Prostate gland (tissue), 2 donors: ENCODE results near the gene BCL11A. TPM values are rescaled to one million over a fixed set of nuclear protein-coding genes. Genes with fewer than 3 reads are reported as not detected.

Source experiments
- DNase-seq: peaks from one replicate; pipeline ENCODE4 v3.0.0-alpha.2; 2019; ENCODE audit warnings: low spot score
- H3K27ac ChIP-seq, 2 donors: fragments of 200-600 bp; sonication (generic); 2 replicates each; pipeline ENCODE4 v1.5.1; 2017 to 2019
- H3K27me3 ChIP-seq: fragments of 200-600 bp; sonication (generic); replicated peaks from 2 replicates; pipeline ENCODE4 v1.5.1; 2019; ENCODE audit not compliant: insufficient read depth
- H3K36me3 ChIP-seq, 2 donors: fragments of 200-600 bp; sonication (generic); 1 replicate in 1 of 2; 2 replicates in 1 of 2; pipeline versions ENCODE4 v1.5.1 to v1.8.1; 2017 to 2019
- H3K4me1 ChIP-seq: fragments of 200-600 bp; sonication (generic); replicated peaks from 2 replicates; pipeline ENCODE4 v1.5.1; 2019
- H3K4me3 ChIP-seq, 2 donors: fragments of 200-600 bp; sonication (generic); 2 replicates each; pipeline ENCODE4 v1.5.1; 2017 to 2019
- H3K9me3 ChIP-seq: fragments of 200-600 bp; sonication (generic); 2 replicates; pipeline ENCODE4 v1.5.1; 2017
- POLR2A ChIP-seq: fragments of 450-650 bp; IDR thresholded peaks from one replicate; pipeline ENCODE4 v1.6.1; 2016; ENCODE audit warnings: antibody characterized with exemption, mild to moderate bottlenecking
- POLR2AphosphoS5 ChIP-seq: sonication (generic); formaldehyde crosslinking; IDR thresholded peaks from one replicate; pipeline ENCODE4 v1.6.1; 2017; ENCODE audit warnings: antibody characterized with exemption
- WGBS: methylation state at CpG from one replicate; pipeline ENCODE4 v1.1.5; 2018; 5-methylcytosine and 5-hydroxymethylcytosine counted together
- intact Hi-C: fragments of 100-400 bp; cut with DNase I; formaldehyde crosslinking; loops from one replicate; pipeline ENCODE4 v1.14.2; 2022
- total RNA-seq, 2 donors: library from RNA; depleted of rRNA; stranded (reverse); fragments of >200 nt; gene quantifications; one replicate each; pipeline ENCODE4 v1.1.0, GENCODE V29; 2016
- TF ChIP-seq, protein P1 (sequence below), 4 experiments: fragments of 200-600 bp in 2 of 4; fragments of 450-650 bp in 2 of 4; sonication (generic) in 2 of 4; IDR thresholded peaks; 1 replicate in 3 of 4; 2 replicates in 1 of 4; pipeline ENCODE4 v1.5.1; 2016 to 2019; ENCODE audit warnings: antibody characterized with exemption in 4 of 4, mild to moderate bottlenecking in 2 of 4, moderate library complexity in 2 of 4

Gene BCL11A
- total RNA-seq, 2 donors from 2014 or later, result 14.6 to 22.2 TPM

DNA sequence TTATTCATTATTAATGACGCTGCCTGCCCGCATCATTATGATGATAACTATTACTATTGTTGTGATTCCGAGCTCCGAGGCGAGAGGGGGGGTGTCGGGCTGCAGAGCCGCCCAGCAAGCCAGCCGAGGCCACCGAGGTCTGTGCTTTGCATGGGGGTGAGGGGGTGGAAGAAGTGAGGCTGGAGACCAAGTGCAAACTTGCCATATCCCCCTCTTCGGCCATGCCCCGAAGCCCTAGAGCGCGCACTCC, 3.6 kb downstream of the BCL11A start:
- 0% methylated on average over 13 of the region's 13 CpGs for WGBS
- TF ChIP-seq POLR2AphosphoS5 (no peak), POLR2A (no peak)
- TF ChIP-seq, protein P1, sequence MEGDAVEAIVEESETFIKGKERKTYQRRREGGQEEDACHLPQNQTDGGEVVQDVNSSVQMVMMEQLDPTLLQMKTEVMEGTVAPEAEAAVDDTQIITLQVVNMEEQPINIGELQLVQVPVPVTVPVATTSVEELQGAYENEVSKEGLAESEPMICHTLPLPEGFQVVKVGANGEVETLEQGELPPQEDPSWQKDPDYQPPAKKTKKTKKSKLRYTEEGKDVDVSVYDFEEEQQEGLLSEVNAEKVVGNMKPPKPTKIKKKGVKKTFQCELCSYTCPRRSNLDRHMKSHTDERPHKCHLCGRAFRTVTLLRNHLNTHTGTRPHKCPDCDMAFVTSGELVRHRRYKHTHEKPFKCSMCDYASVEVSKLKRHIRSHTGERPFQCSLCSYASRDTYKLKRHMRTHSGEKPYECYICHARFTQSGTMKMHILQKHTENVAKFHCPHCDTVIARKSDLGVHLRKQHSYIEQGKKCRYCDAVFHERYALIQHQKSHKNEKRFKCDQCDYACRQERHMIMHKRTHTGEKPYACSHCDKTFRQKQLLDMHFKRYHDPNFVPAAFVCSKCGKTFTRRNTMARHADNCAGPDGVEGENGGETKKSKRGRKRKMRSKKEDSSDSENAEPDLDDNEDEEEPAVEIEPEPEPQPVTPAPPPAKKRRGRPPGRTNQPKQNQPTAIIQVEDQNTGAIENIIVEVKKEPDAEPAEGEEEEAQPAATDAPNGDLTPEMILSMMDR (IDR thresholded peaks at IDR 0.05), result no peak
- no peaks in the 10 kb centered on the region for H3K4me1 ChIP-seq
- no peak for DNase-seq
- H3K27me3 ChIP-seq, result no peaks in the 10 kb centered on the region
- H3K36me3 ChIP-seq, result no peaks in the 10 kb centered on the region
- H3K9me3 ChIP-seq, result no peaks in the 10 kb centered on the region
- peak overlapping the region; percentile 53 to 61 for H3K4me3 ChIP-seq
- intact Hi-C loops, result no loop called here
- H3K27ac ChIP-seq, result peak overlapping the region; percentile 81 to 82

DNA sequence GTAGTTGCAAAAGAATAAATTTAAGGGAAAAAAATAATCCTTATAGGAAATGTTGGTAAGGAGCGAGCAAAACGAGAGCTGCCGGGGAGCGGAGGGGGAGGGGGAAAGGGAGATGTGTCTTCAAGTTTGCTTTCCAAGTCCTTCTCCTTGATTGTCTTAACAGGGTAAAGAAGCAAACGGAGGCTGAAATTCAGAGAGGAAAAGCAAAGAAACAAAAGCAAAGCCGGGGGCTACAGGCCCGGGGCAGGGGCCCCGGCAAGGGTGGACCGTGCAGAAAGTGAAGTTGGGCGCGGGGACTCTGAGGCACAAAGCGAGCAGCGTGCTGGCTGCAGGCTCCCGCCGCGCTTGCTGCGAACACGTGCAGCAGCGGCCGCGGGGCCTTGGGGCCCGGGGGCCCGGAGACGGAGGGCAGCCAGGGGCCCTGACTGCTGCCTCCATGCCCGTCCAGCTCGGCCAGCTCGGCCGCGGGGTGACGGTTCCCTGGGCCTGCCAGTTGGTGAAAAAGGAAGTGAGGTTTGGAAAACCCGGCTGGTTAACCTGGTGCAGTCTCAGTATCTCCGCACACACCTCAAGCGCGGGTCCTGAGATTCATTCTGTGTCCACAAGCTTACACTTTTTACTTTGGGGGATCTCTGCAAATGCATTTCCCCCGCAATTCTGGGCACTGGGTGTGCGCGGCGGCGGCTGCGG, 4.1 kb downstream of the BCL11A start:
- no peaks in the 10 kb centered on the region for H3K9me3 ChIP-seq
- peak overlapping the region; percentile 81 to 82 for H3K27ac ChIP-seq
- intact Hi-C loops, result no loop called here
- H3K4me1 ChIP-seq, result no peaks in the 10 kb centered on the region
- no peak for TF ChIP-seq POLR2A
- TF ChIP-seq POLR2AphosphoS5, result peak; percentile 7
- DNase-seq, result peak; percentile 34
- WGBS, result 3% methylated on average over 40 of the region's 40 CpGs
- no peaks in the 10 kb centered on the region for H3K27me3 ChIP-seq
- no peaks in the 10 kb centered on the region for H3K36me3 ChIP-seq
- H3K4me3 ChIP-seq, result peak overlapping the region; percentile 53 to 61

DNA sequence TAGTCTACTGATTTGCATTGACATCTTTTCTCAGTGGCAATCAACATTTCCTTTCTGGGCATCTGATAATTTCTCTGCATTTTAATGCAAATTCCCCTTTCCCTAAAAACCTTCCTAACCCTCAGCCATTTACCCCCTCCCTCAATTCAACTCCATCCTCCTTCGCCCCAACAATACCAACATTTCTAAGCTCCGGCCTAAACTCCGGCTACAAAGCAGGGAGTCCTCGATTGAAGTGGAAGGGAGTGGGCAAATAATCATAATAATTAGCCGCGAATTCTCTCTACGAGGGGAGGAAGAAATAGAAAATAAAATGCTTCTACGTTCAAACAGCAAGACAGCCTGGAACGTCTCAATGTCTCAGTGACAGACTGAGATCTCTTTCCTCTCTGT, 4.6 kb downstream of the BCL11A start:
- Histone ChIP-seq H3K27ac (peak overlapping the region; percentile 81 to 82), H3K27me3 (no peaks in the 10 kb centered on the region), H3K36me3 (no peaks in the 10 kb centered on the region), H3K9me3 (no peaks in the 10 kb centered on the region), H3K4me1 (no peaks in the 10 kb centered on the region), H3K4me3 (peak overlapping the region; percentile 53 to 61)
- TF ChIP-seq, protein P1 (IDR thresholded peaks at IDR 0.05), result no peak
- no peak for TF ChIP-seq POLR2AphosphoS5
- TF ChIP-seq POLR2A, result no peak
- no peak for DNase-seq
- 33% methylated on average over 9 of the region's 9 CpGs for WGBS
- intact Hi-C loops, result no loop called here

- Histone ChIP-seq H3K4me1 (no peaks in the 10 kb centered on the region), H3K36me3 (no peaks in the 10 kb centered on the region), H3K27me3 (no peaks in the 10 kb centered on the region), H3K27ac (peak overlapping the region; percentile 81 to 82), H3K9me3 (no peaks in the 10 kb centered on the region), H3K4me3 (no peak overlapping the region)
- TF ChIP-seq POLR2AphosphoS5, result no peak
- TF ChIP-seq POLR2A, result no peak
- TF ChIP-seq, protein P1 (IDR thresholded peaks at IDR 0.05), result no peak
- no peak for DNase-seq
- intact Hi-C loops, result no loop called here
- WGBS, result 31% methylated on average over 4 of the region's 4 CpGs
Observed at GRCh38 chr2:60548311-60548710, 5.1 kb downstream of the BCL11A start.

DNA sequence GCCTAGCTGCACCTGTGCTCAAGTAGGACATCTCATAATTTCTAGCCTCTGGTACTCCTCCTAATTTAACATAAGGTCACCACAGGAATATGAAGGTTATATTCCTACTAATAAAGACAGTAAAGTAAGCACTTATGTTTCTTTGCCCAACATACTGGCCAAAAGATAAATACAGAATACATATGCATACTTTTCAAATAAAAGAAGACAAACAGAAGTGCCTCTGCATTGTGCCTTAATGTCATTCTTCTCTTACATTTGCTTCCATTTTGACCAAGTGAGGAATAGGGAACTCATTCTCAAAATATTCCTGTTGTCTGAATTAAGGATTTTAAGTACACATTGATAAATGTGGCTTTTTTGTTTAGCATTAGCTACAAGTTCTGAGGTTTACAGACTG, 5.6 kb downstream of the BCL11A start:
- DNase-seq, result no peak
- no peak overlapping the region for H3K4me3 ChIP-seq
- no peaks in the 10 kb centered on the region for H3K4me1 ChIP-seq
- H3K9me3 ChIP-seq, result no peaks in the 10 kb centered on the region
- H3K36me3 ChIP-seq, result no peaks in the 10 kb centered on the region
- TF ChIP-seq POLR2A (no peak), POLR2AphosphoS5 (no peak)
- TF ChIP-seq, protein P1 (IDR thresholded peaks at IDR 0.05), result no peak
- no peaks in the 10 kb centered on the region for H3K27me3 ChIP-seq
- peak overlapping the region; percentile 81 to 82 for H3K27ac ChIP-seq
- intact Hi-C loops, result no loop called here
